Epidermal melanocyte (primary cell): Measurements from ENCODE around the gene RNF224.

Source experiments
- DNase-seq: peaks from one replicate; pipeline ENCODE4 v3.0.0; 2011; ENCODE audit warnings: low spot score; ENCODE audit not compliant: insufficient read length

The RNF224 gene

GRCh38 chr9:137270929-137271695 lies 43.8 kb downstream of the RNF224 start:
- DNase-seq = peak; percentile 77

GRCh38 chr9:137271696-137272076 lies 44.4 kb downstream of the RNF224 start:
- no peak for DNase-seq

DNA sequence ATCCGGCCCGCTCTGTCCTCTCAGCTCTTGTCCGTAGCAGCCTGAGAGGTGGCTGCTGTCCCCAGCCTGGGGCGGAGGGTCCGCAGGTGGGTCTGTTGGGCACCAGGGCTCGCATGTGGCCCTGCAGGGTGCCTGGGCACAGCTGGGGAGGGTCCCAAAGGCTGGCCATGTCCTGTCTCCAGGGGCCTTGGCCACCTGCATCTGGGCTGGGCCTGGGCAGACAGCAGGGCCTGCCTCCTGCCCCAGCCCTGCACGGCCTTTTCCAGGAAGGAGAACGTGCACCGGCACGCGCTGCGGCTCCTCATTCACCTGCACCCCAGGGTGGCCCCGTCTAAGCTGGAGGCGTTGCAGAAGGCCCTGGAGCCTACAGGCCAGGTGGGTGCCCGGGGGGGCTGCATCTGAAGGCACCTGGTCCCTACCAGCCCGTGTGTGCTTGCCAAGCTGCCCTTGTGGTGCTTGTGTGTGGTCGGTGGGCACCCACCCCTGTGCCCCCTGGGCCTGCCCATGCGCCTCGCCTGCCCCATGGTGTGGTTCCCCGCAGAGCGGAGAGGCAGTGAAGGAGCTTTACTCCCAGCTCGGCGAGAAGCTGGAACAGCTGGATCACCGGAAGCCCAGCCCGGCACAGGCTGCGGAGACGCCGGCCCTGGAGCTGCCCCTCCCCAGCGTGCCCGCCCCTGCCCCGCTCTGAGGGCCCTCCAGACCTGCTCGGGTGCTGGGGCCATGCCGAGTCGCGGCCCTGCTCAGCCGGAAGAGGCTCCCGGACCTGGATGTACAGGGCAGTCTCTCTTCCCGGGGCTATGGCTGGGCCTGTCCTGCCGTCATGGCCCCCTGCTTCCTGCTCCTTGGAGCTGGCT lies 45.2 kb downstream of the RNF224 start:
- no peak for DNase-seq

DNA sequence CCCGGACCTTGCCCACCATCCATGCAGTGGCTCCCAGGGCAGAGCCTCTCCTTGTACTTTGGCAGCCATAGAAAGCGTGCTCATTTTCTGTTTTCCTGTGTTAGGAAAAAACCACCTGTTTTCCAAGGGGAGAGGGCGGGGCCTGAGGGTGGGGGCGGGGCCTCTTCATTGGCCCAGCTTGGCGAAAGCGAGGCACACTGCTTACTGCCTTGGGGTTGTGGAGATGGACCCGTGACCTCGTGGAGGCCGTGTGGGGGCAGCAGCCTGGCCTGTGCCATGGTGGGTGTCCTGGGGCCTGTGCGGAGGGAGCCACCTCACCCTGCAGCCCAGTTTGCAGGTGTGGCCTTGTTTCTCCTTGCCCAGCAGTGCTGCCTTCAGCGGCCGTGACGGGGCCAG lies 45.8 kb downstream of the RNF224 start:
- DNase-seq = no peak

DNA sequence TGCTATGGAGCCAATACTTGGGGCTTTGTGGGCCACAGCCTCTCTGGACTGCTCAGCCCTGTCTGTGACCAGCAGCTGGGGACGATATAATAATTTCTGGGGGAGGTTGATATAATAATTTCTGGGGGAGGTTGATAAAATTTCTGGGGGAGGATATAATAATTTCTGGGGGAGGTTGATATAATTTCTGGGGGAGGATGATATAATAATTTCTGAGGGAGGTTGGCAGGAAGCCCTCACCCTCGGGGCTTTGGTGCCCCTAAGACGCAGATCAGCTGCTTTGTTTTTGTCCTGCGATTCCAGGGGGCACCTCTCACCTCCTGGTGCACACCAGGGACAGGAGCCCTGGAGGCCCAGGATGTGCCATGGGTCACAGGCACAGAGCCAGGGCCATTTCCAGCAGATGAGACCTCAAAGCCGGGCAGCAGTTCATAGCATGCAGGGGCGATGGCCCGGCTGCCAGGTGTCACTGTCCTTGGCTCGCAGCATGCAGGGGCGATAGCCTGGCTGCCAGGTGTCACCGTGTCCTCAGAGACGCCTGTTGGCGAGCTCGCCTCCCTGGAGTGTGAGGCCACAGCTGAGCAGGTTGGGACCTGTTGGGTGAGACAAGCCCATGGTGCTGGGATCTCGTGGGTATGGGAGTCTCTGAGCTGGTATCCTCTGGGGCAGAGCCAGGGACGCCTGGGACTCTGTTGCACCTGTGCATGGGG lies 46.5 kb downstream of the RNF224 start:
- no peak for DNase-seq

- DNase-seq = no peak
Measured at GRCh38 chr9:137275203-137275587, 47.9 kb downstream of the RNF224 start.

DNA sequence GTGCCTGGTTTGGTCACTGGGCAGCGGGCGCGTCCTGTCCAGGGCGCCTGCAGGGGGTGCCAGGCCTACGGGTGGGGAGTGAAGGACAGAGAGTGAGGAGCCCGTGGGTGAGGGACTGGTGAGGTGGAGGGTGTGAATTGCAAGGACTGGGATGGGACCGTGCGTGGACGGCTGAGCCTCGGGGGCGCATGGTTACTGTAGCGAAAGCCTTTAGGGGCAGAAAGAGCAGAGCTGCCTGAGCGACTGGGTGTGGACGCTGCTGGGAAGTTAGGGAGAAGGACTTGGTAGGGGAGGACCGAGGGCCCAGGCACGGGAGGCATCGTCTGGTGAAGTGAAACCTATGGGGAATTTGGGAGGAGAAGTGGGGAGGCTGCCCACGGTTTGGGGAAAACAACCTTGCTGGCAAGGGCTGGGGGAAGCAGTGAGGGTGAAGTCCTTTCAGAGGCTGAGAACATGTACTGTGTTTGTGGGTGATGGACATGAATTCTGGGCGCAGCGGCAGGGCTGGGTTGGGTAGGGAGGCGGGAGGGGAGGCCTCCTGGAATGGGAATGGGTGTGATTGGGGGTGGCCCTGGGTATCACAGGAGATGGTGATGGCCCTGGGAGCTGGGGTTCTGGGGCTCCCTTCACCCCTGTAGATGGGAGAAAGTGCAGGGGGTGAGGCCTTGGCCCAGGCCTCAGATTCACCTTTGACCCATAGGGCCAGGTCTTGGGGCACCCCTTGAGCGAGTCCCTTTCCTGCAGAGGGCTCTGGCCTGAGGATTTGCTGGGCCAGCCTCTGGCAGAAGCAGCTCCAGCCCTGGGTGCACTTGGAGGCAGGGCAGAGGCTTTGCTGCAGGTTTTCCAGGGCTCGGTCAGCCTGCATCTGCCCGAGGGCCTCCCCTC lies 48.5 kb downstream of the RNF224 start:
- no peak for DNase-seq

GRCh38 chr9:137276473-137277328 lies 49.4 kb downstream of the RNF224 start:
- DNase-seq = peak; percentile 63

DNA sequence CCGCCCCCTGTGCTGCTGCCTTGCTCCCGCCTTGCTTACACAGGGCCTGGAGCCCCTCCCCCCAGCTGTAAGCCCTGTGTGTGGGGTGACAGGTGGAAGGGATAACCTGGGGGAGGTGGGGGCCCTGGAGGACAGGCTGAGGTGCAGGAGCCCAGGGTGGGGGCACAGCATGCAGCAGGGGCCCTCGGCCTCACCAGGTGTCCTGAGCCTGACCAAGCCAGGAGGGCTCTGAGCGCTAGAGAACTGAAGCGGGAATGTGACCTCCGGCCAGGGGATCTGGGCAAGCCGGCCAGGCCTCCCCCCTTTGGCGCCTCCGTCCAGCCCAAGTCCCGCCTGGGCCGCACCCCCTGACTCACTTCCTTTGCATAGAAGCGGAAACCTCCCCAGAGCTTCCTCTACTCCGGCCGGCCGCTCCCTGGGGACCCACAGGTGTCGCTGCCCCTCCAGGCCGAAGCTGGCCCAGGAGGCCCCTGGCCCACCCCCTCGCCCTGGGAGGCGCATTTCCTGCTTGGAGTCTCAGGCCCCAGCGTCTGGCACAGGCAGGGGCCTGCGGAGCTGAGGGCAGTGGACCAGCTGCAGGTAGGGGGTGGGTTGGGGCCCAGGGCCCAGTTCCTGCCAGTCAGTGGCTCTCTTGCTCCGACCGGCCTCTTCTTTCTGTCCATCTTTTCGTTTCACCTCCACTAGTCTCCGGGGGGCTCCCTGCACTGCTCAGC lies 50.2 kb downstream of the RNF224 start, which contains the start of gene TOR4A:
TOR4A (plus strand) TSS at position 398 of the 713 bp plus-strand sequence. CDS start 964 bp downstream, outside the sequence.
- DNase-seq = peak; percentile 80

GRCh38 chr9:137278061-137278701 lies 50.9 kb downstream of the RNF224 start:
- DNase-seq = no peak
